Thyroid gland (tissue), 4 donors: ENCODE data around the gene FOXP1.

ENCODE experiments used
- CTCF ChIP-seq, 6 experiments: fragments of 200-600 bp in 3 of 6; fragments of 450-650 bp in 3 of 6; sonication (generic) in 3 of 6; IDR thresholded peaks; one replicate each; pipeline ENCODE4 v1.5.1; 2016 to 2019; ENCODE audit warnings: antibody characterized with exemption in 6 of 6, mild to moderate bottlenecking in 2 of 6, inconsistent platforms in 1 of 6, moderate library complexity in 1 of 6
- POLR2A ChIP-seq, 2 donors: fragments of 450-650 bp; IDR thresholded peaks; one replicate each; pipeline ENCODE4 v1.6.1; 2017; ENCODE audit warnings: antibody characterized with exemption in 2 of 2, mild to moderate bottlenecking in 2 of 2, moderate library complexity in 1 of 2

- no peak for TF ChIP-seq CTCF (IDR thresholded peaks at IDR 0.05)
- no peak for TF ChIP-seq POLR2A (IDR thresholded peaks at IDR 0.05)
Measured at GRCh38 chr3:70981231-70981880, 602.2 kb downstream of the FOXP1 start.
